MM.1S (cell line): ENCODE results near the gene PIK3C2A.

Source experiments
- DNase-seq: peaks from one replicate; pipeline ENCODE4 v3.0.0-alpha.2; 2015
- H2AFZ ChIP-seq: fragments of 300-600 bp; sonication (generic); 2 replicates; pipeline ENCODE4 v1.6.0; 2016; ENCODE audit warnings: antibody characterized with exemption, low read length
- H3F3A ChIP-seq: fragments of 300-600 bp; sonication (generic); 2 replicates; pipeline ENCODE4 v1.6.1; 2016; ENCODE audit warnings: mild to moderate bottlenecking, antibody characterized with exemption, low read length, moderate library complexity, mixed read lengths; ENCODE audit not compliant: insufficient read depth
- H3K27ac ChIP-seq: fragments of 300-600 bp; sonication (generic); 2 replicates; pipeline ENCODE4 v1.5.1; 2016; ENCODE audit warnings: mild to moderate bottlenecking, low read length
- H3K27me3 ChIP-seq: fragments of 300-600 bp; sonication (generic); replicated peaks from 2 replicates; pipeline ENCODE4 v1.6.0; 2016; ENCODE audit warnings: low read length; ENCODE audit not compliant: insufficient read depth
- H3K36me3 ChIP-seq: fragments of 300-600 bp; sonication (generic); replicated peaks from 2 replicates; pipeline ENCODE4 v1.6.1; 2016; ENCODE audit warnings: mild to moderate bottlenecking, low read length, mixed read lengths; ENCODE audit not compliant: insufficient read depth
- H3K4me1 ChIP-seq: fragments of 300-600 bp; sonication (generic); 2 replicates; pipeline ENCODE4 v1.6.1; 2016; ENCODE audit warnings: low read length, mixed read lengths
- H3K4me2 ChIP-seq: fragments of 300-600 bp; sonication (generic); 2 replicates; pipeline ENCODE4 v1.6.0; 2016; ENCODE audit warnings: low read depth, low read length
- H3K4me3 ChIP-seq: fragments of 300-600 bp; sonication (generic); 2 replicates; pipeline ENCODE4 v1.5.1; 2016; ENCODE audit warnings: low read length, mixed read lengths
- H3K79me2 ChIP-seq: fragments of 300-600 bp; sonication (generic); 2 replicates; pipeline ENCODE4 v1.6.1; 2016; ENCODE audit warnings: mixed run types, low read length, mixed read lengths
- H3K9ac ChIP-seq: fragments of 300-600 bp; sonication (generic); 2 replicates; pipeline ENCODE4 v1.6.1; 2016; ENCODE audit warnings: low read length, mixed read lengths
- H3K9me2 ChIP-seq: fragments of 300-600 bp; sonication (generic); replicated peaks from 2 replicates; pipeline ENCODE4 v1.6.1; 2016; ENCODE audit warnings: mild to moderate bottlenecking, low read length, mixed read lengths; ENCODE audit not compliant: insufficient read depth
- H3K9me3 ChIP-seq: fragments of 300-600 bp; sonication (generic); replicated peaks from 2 replicates; pipeline ENCODE4 v1.6.1; 2016; ENCODE audit warnings: mild to moderate bottlenecking, low read length, mixed read lengths; ENCODE audit not compliant: insufficient read depth
- H4K20me1 ChIP-seq: fragments of 300-600 bp; sonication (generic); 2 replicates; pipeline ENCODE4 v1.6.1; 2016; ENCODE audit warnings: mild to moderate bottlenecking, low read length, moderate library complexity, mixed read lengths; ENCODE audit not compliant: insufficient read depth
- EZH2 ChIP-seq: fragments of 300-600 bp; sonication (generic); optimal IDR thresholded peaks from 2 replicates; pipeline ENCODE3; 2017; ENCODE audit warnings: low read depth, mild to moderate bottlenecking, antibody characterized with exemption, low read length, mixed read lengths
- EZH2phosphoT487 ChIP-seq: fragments of 300-600 bp; sonication (generic); IDR thresholded peaks from 2 replicates; pipeline ENCODE4 v1.6.1; 2018; ENCODE audit warnings: antibody characterized with exemption, low read length
- TF ChIP-seq, protein P1 (sequence below): fragments of 300-600 bp; sonication (generic); IDR thresholded peaks from 2 replicates; pipeline ENCODE4 v1.5.1; 2016; ENCODE audit warnings: antibody characterized with exemption, low read length, mixed read lengths

The PIK3C2A gene

GRCh38 chr11:17211286-17211685, 3.5 kb upstream of the PIK3C2A start:
- Histone ChIP-seq H3K4me1 (peaks cover 5% of the 10 kb centered on the region), H3K27me3 (no peaks in the 10 kb centered on the region), H3K36me3 (no peaks in the 10 kb centered on the region), H3K9me3 (no peaks in the 10 kb centered on the region), H3K9ac (no peak overlapping the region), H3K79me2 (peaks cover 18% of the 10 kb centered on the region), H4K20me1 (no peaks in the 10 kb centered on the region), H3F3A (no peaks in the 10 kb centered on the region), H3K4me2 (no peak overlapping the region), H3K9me2 (no peaks in the 10 kb centered on the region), H2AFZ (no peak overlapping the region), H3K4me3 (no peak overlapping the region), H3K27ac (no peak overlapping the region)
- no peak for DNase-seq
- TF ChIP-seq EZH2 (no peak), EZH2phosphoT487 (no peak)
- TF ChIP-seq, protein P1, sequence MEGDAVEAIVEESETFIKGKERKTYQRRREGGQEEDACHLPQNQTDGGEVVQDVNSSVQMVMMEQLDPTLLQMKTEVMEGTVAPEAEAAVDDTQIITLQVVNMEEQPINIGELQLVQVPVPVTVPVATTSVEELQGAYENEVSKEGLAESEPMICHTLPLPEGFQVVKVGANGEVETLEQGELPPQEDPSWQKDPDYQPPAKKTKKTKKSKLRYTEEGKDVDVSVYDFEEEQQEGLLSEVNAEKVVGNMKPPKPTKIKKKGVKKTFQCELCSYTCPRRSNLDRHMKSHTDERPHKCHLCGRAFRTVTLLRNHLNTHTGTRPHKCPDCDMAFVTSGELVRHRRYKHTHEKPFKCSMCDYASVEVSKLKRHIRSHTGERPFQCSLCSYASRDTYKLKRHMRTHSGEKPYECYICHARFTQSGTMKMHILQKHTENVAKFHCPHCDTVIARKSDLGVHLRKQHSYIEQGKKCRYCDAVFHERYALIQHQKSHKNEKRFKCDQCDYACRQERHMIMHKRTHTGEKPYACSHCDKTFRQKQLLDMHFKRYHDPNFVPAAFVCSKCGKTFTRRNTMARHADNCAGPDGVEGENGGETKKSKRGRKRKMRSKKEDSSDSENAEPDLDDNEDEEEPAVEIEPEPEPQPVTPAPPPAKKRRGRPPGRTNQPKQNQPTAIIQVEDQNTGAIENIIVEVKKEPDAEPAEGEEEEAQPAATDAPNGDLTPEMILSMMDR: no peak

GRCh38 chr11:17209939-17210245, 2.1 kb upstream of the PIK3C2A start:
- H3K9me2 ChIP-seq: no peaks in the 10 kb centered on the region
- no peak overlapping the region for H3K4me3 ChIP-seq
- H2AFZ ChIP-seq: no peak overlapping the region
- no peaks in the 10 kb centered on the region for H4K20me1 ChIP-seq
- no peak overlapping the region for H3K4me2 ChIP-seq
- peaks cover 32% of the 10 kb centered on the region for H3K79me2 ChIP-seq
- H3K27ac ChIP-seq: no peak overlapping the region
- H3F3A ChIP-seq: no peaks in the 10 kb centered on the region
- H3K9ac ChIP-seq: no peak overlapping the region
- H3K9me3 ChIP-seq: no peaks in the 10 kb centered on the region
- H3K27me3 ChIP-seq: no peaks in the 10 kb centered on the region
- peaks cover 5% of the 10 kb centered on the region for H3K4me1 ChIP-seq
- DNase-seq: no peak
- H3K36me3 ChIP-seq: no peaks in the 10 kb centered on the region
- no peak for TF ChIP-seq EZH2phosphoT487
- no peak for TF ChIP-seq EZH2

DNA sequence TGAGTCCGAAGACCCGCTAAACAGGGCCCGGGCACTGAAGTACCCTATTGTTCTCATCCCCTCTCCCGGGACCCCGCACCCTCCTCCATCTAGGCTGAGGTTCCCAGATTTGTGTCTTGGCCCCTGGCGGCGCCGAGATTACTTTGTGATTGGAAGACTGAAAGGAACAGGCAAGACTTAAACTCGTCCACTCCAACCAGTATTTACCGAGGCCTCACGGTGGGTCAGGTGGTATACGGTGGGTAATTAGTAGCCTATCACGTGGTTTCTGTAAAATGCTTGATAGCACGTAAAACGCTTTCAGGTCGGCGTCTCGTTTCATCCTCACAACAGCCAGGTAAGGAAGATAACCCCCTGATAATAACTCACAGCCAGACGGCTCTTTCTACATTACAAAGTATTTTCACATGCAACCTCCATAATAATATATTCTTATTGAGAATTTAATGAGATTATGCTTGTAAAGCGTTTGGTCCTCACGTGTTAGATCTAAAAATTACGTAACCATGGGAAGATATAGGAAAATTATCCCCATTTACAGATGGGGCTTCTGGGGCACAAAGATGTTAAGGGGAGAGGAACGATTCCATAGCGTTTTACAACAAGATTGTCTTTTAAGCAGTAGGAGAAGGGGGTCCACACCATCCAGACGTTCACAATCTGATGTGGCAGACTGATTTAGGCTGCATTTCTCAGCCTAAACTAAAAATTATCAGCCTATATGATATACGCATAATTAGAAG, 642 bp upstream of the PIK3C2A start:
- Histone ChIP-seq H3F3A (no peaks in the 10 kb centered on the region), H3K9me3 (no peaks in the 10 kb centered on the region), H3K27ac (peak overlapping the region; percentile 64; the same call in 1 of the 2 replicates), H2AFZ (peak overlapping the region; percentile 86), H3K79me2 (peaks cover 46% of the 10 kb centered on the region), H4K20me1 (no peaks in the 10 kb centered on the region), H3K9me2 (no peaks in the 10 kb centered on the region), H3K36me3 (no peaks in the 10 kb centered on the region), H3K4me1 (peaks cover 5% of the 10 kb centered on the region), H3K27me3 (no peaks in the 10 kb centered on the region), H3K4me3 (peak overlapping the region; percentile 80), H3K4me2 (peak overlapping the region; percentile 53), H3K9ac (peak overlapping the region; percentile 91)
- TF ChIP-seq EZH2phosphoT487: no peak
- TF ChIP-seq, protein P1: no peak
- TF ChIP-seq EZH2: no peak
- peak; percentile 78 for DNase-seq

DNA sequence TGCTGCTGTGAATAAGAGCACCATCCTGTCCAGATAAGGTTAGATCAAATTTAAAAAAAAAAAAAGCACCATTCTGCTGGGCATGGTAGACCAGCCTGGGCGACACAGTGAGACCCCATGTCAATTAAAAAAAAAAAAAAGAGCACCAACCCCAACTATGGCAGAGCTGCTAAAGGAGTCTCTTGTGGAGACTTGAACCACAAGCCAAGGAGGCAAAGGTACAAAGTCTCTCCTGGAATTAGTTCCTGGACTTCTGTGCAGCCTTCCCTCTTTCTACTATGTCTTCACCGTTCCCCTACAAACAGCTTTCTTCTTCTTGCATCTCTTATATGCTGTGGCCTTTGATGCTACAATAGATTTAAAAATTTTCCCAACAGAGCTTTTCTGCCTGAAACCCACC, 1.3 kb downstream of the PIK3C2A start:
- Histone ChIP-seq H3F3A (no peaks in the 10 kb centered on the region), H3K36me3 (no peaks in the 10 kb centered on the region), H3K4me2 (peak overlapping the region; percentile 88), H3K79me2 (peaks cover 64% of the 10 kb centered on the region), H3K9me2 (no peaks in the 10 kb centered on the region), H3K9me3 (no peaks in the 10 kb centered on the region), H3K27ac (no peak overlapping the region), H3K9ac (peak overlapping the region; percentile 91; the same call in 1 of the 2 replicates), H2AFZ (no peak overlapping the region), H3K4me1 (peaks cover 5% of the 10 kb centered on the region), H3K4me3 (peak overlapping the region; percentile 80), H4K20me1 (no peaks in the 10 kb centered on the region), H3K27me3 (no peaks in the 10 kb centered on the region)
- no peak for TF ChIP-seq EZH2phosphoT487
- no peak for DNase-seq
